Activated CD4-positive, alpha-beta T cell treated with anti-CD3 and anti-CD28 coated beads for 36 hours (primary cell): ENCODE measurements around the gene TMEM184A. TPM values are rescaled to one million over a fixed set of nuclear protein-coding genes. Genes with fewer than 3 reads are reported as not detected.

Source experiments
- ATAC-seq: fragments of 200-7000 bp; cut with Tn5 transposase; one replicate; pipeline ENCODE4 v1.10.0; 2021; ENCODE audit warnings: mild to moderate bottlenecking, moderate library complexity
- CTCF ChIA-PET: fragments of 350-600 bp; sonication (Branson Sonifier 250); formaldehyde crosslinking; loops from one replicate; lab custom pipeline; 2021; ENCODE audit warnings: antibody characterized with exemption; lab: Charles Lee
- POLR2A ChIA-PET: fragments of 350-600 bp; sonication (Branson Sonifier 250); formaldehyde crosslinking; loops from one replicate; lab custom pipeline; 2021; ENCODE audit warnings: antibody characterized with exemption, inconsistent platforms; lab: Charles Lee
- DNase-seq: peaks from one replicate; pipeline ENCODE4 v3.0.0-alpha.2; 2020
- H3K27ac Mint-ChIP-seq: one replicate; pipeline ENCODE4 v1.8.0; 2021; ENCODE audit warnings: mixed read lengths
- H3K27me3 Mint-ChIP-seq: one replicate; pipeline ENCODE4 v1.8.0; 2021; ENCODE audit warnings: mixed read lengths
- H3K36me3 Mint-ChIP-seq: one replicate; pipeline ENCODE4 v1.8.0; 2021; ENCODE audit warnings: low read depth, mixed read lengths
- H3K4me1 Mint-ChIP-seq: one replicate; pipeline ENCODE4 v1.8.0; 2021; ENCODE audit warnings: mixed read lengths
- H3K4me3 Mint-ChIP-seq: one replicate; pipeline ENCODE4 v1.8.0; 2021; ENCODE audit warnings: mild to moderate bottlenecking, moderate library complexity, mixed read lengths
- H3K9me3 Mint-ChIP-seq: one replicate; pipeline ENCODE4 v1.8.0; 2021; ENCODE audit warnings: low read depth, mixed read lengths
- intact Hi-C, 2 experiments: fragments of 100-400 bp; cut with DNase I in 1 of 2; cut with micrococcal nuclease in 1 of 2; formaldehyde crosslinking; loops; one replicate each; pipeline versions ENCODE4 v1.14.2 to v1.15.1; 2022 to 2024; cut with DNase I, micrococcal nuclease
- total RNA-seq, 2 experiments: library from RNA; stranded (reverse); gene quantifications; one replicate each; pipeline ENCODE4 v1.2.3, GENCODE V29; 2021

TMEM184A gene
- total RNA-seq, 2 experiments from 2014 or later, result 0.05 to 0.14 TPM

GRCh38 chr7:1596181-1597043 lies 40.4 kb upstream of the TMEM184A start:
- CTCF ChIA-PET, result no interaction called here
- intact Hi-C loops, result no loop called here

DNA sequence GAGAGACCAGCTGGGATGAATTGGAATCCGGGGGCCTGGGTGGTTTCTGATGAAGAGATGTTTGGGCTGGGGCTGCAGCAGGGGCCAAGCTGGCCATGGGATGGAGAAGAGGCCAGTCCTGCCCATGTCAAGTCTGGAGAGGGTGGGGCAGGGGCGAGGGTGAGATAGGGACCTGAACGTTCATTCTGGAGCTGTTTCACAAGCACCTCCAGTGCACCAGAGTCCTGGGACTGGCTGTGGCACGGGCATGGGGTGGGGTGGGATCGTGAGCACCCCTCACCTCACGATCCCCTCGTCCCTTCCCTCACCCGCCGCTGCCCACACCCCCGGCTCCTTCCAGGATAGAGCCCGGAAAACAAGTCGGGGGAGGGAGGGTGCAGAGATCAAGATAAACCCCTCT lies 39.6 kb upstream of the TMEM184A start:
- Mint-ChIP-seq H3K9me3 (no peaks in the 10 kb centered on the region), H3K4me3 (no peak overlapping the region), H3K36me3 (no peaks in the 10 kb centered on the region), H3K4me1 (peaks cover 22% of the 10 kb centered on the region), H3K27me3 (peaks cover 32% of the 10 kb centered on the region), H3K27ac (no peak overlapping the region)
- DNase-seq (no peak), ATAC-seq (no peak)
- CTCF ChIA-PET, result no interaction called here
- intact Hi-C loops, result no loop called here
- POLR2A ChIA-PET, result no interaction called here

More at GRCh38 chr7:1596181-1597043, 40.4 kb upstream of the TMEM184A start:
- H3K27ac Mint-ChIP-seq, result no peak overlapping the region
- H3K27me3 Mint-ChIP-seq, result peaks cover 25% of the 10 kb centered on the region
- H3K9me3 Mint-ChIP-seq, result no peaks in the 10 kb centered on the region
- ATAC-seq (no peak), DNase-seq (no peak)
- no peak overlapping the region for H3K4me3 Mint-ChIP-seq
- H3K36me3 Mint-ChIP-seq, result no peaks in the 10 kb centered on the region
- H3K4me1 Mint-ChIP-seq, result peaks cover 18% of the 10 kb centered on the region
- POLR2A ChIA-PET, result no interaction called here

GRCh38 chr7:1595027-1595426 lies 39.0 kb upstream of the TMEM184A start:
- Mint-ChIP-seq H3K9me3 (no peaks in the 10 kb centered on the region), H3K36me3 (no peaks in the 10 kb centered on the region), H3K27me3 (peaks cover 35% of the 10 kb centered on the region), H3K27ac (no peak overlapping the region), H3K4me3 (no peak overlapping the region), H3K4me1 (peaks cover 22% of the 10 kb centered on the region)
- no peak for DNase-seq
- ChIA-PET CTCF (no interaction called here), POLR2A (no interaction called here)
- no peak for ATAC-seq
- intact Hi-C loops, result no loop called here

DNA sequence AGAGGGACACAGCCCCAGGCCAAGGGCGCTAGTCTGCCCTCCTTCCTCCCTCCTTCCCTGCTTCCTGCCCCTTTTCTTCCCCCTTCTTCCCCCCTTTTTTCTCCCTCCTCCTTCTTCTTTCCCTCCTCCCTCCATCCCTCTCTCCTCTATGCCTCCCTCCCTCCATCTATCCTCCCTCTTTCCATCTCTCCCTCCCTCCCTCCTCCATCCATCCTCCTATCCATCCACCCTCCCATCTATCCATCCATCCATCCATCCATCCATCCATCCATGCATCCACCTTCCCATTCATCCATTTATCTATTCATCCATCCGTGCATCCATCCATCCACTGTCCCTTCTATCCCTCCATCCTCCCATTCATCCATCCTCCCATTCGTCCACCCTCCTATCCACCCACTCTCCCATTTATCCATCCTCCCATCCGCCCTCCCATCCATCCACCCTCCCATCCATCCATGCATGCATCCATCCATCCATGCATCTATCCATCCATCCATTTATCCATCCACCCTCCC lies 38.0 kb upstream of the TMEM184A start:
- DNase-seq (no peak), ATAC-seq (no peak)
- Mint-ChIP-seq H3K27ac (no peak overlapping the region), H3K4me3 (no peak overlapping the region), H3K36me3 (peaks cover 2% of the 10 kb centered on the region), H3K9me3 (peaks cover 6% of the 10 kb centered on the region), H3K27me3 (peaks cover 37% of the 10 kb centered on the region), H3K4me1 (peaks cover 22% of the 10 kb centered on the region)
- POLR2A ChIA-PET, result no interaction called here
- intact Hi-C loops, result no loop called here
- CTCF ChIA-PET, result no interaction called here

GRCh38 chr7:1593091-1593866 lies 37.3 kb upstream of the TMEM184A start:
- no peak overlapping the region for H3K27ac Mint-ChIP-seq
- H3K27me3 Mint-ChIP-seq, result peaks cover 37% of the 10 kb centered on the region
- H3K36me3 Mint-ChIP-seq, result peaks cover 2% of the 10 kb centered on the region
- H3K9me3 Mint-ChIP-seq, result peaks cover 10% of the 10 kb centered on the region
- H3K4me3 Mint-ChIP-seq, result no peak overlapping the region
- CTCF ChIA-PET, result interaction anchor here (0.7 kb wide), 1 partner anchor 228 kb away, joined by 4 read pairs; no protein-coding TSS in a partner anchor
- POLR2A ChIA-PET, result no interaction called here
- H3K4me1 Mint-ChIP-seq, result peaks cover 22% of the 10 kb centered on the region
- no peak for ATAC-seq
- DNase-seq, result peak; percentile 39
- intact Hi-C loops, result no loop called here

- DNase-seq (peak; percentile 27), ATAC-seq (peak; percentile 45)
- Mint-ChIP-seq H3K27me3 (peaks cover 37% of the 10 kb centered on the region), H3K9me3 (peaks cover 10% of the 10 kb centered on the region), H3K36me3 (peaks cover 2% of the 10 kb centered on the region), H3K27ac (peak overlapping the region; percentile 40), H3K4me1 (peaks cover 22% of the 10 kb centered on the region), H3K4me3 (peak overlapping the region; percentile 27)
- ChIA-PET CTCF (interaction anchor here (0.7 to 1.4 kb wide), 2 partner anchors 13 to 227 kb away, joined by 3 to 4 read pairs; no protein-coding TSS in a partner anchor), POLR2A (no interaction called here)
- intact Hi-C loops, result no loop called here
Measured at GRCh38 chr7:1592299-1592871, 36.4 kb upstream of the TMEM184A start.

DNA sequence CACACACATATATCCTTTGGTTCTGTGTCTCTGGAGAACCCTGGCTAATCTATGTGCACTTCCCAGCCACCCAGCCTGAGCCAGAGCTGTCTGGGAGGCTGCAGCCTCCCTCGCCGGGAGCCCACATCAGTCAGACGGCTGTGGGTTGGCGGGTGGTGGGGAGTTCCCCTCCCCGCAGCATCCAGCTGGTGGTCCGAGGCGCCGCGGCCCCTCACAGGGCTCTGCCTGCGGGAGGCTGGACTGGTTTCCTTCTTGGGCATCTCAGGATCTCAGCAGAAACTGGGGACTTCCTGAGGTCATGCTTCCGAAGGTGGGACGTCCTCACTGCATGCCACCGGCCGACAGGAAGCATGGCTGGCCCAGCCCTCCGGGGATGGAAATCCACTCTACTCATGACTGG lies 35.9 kb upstream of the TMEM184A start:
- Mint-ChIP-seq H3K4me3 (peak overlapping the region; percentile 27), H3K9me3 (peaks cover 10% of the 10 kb centered on the region), H3K36me3 (peaks cover 2% of the 10 kb centered on the region), H3K27me3 (peaks cover 37% of the 10 kb centered on the region), H3K27ac (no peak overlapping the region), H3K4me1 (peaks cover 22% of the 10 kb centered on the region)
- ChIA-PET POLR2A (no interaction called here), CTCF (interaction anchor here (1.4 kb wide), 1 partner anchor 13 kb away, joined by 3 read pairs; no protein-coding TSS in a partner anchor)
- DNase-seq (peak; percentile 28), ATAC-seq (peak; percentile 37)
- intact Hi-C loops, result no loop called here

DNA sequence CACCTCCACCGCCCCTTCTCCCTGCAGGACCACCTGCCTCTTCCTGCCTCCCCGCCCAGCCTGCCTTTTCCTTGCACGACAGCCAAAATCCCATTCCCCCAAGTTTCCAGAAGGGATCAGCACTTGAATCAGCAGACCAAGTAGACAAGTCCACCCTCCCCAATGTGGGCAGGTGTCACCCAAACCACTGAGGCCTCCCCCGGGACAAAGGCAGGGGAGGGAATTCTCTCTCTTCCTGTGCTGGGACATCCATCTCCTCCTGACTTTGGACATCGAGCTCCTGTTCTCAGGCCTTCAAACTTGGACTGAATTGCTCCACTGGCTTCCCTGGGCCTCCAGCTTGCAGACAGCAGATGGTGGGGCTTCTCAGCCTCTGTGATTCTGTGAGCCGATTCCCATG lies 35.4 kb upstream of the TMEM184A start:
- peaks cover 22% of the 10 kb centered on the region for H3K4me1 Mint-ChIP-seq
- peaks cover 10% of the 10 kb centered on the region for H3K9me3 Mint-ChIP-seq
- intact Hi-C loops, result no loop called here
- POLR2A ChIA-PET, result no interaction called here
- CTCF ChIA-PET, result interaction anchor here (1.4 kb wide), 1 partner anchor 12 kb away, joined by 3 read pairs; no protein-coding TSS in a partner anchor
- no peak overlapping the region for H3K27ac Mint-ChIP-seq
- peaks cover 37% of the 10 kb centered on the region for H3K27me3 Mint-ChIP-seq
- H3K36me3 Mint-ChIP-seq, result peaks cover 2% of the 10 kb centered on the region
- ATAC-seq (no peak), DNase-seq (no peak)
- H3K4me3 Mint-ChIP-seq, result no peak overlapping the region

DNA sequence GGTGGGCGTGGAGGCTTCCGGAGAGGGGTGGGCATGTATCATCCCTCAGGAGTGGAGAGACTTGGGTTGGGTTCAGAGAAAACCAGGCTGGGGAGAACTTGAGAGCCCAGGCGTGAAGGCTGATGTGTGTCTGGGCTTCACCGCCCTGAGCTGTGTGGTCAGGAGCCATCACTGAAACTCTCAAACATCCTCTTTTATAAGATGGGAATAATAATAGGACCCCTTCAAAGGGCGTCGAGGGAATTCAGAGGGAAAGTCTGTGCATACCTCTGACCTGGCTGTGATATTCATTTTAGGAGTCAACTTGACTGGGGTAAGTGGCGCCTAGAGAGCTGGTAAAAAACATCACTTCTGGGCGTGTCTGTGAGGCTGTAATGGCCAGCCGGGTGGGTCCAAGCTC lies 34.9 kb upstream of the TMEM184A start:
- Mint-ChIP-seq H3K36me3 (peaks cover 2% of the 10 kb centered on the region), H3K4me3 (no peak overlapping the region), H3K9me3 (peaks cover 10% of the 10 kb centered on the region), H3K27ac (no peak overlapping the region), H3K4me1 (peaks cover 22% of the 10 kb centered on the region), H3K27me3 (peaks cover 37% of the 10 kb centered on the region)
- ATAC-seq (no peak), DNase-seq (no peak)
- ChIA-PET POLR2A (no interaction called here), CTCF (interaction anchor here (1.4 kb wide), 1 partner anchor 12 kb away, joined by 3 read pairs; no protein-coding TSS in a partner anchor)
- intact Hi-C loops, result no loop called here

- Mint-ChIP-seq H3K27me3 (peaks cover 37% of the 10 kb centered on the region), H3K36me3 (peaks cover 2% of the 10 kb centered on the region), H3K4me1 (peaks cover 22% of the 10 kb centered on the region), H3K9me3 (peaks cover 10% of the 10 kb centered on the region), H3K4me3 (no peak overlapping the region), H3K27ac (no peak overlapping the region)
- intact Hi-C loops, result no loop called here
- ChIA-PET CTCF (no interaction called here), POLR2A (interaction anchor here (0.6 kb wide), 1 partner anchor 388 kb away, joined by 3 read pairs; no protein-coding TSS in a partner anchor)
- ATAC-seq, result no peak
- DNase-seq, result no peak
Measured at GRCh38 chr7:1590476-1590875, 34.5 kb upstream of the TMEM184A start.

DNA sequence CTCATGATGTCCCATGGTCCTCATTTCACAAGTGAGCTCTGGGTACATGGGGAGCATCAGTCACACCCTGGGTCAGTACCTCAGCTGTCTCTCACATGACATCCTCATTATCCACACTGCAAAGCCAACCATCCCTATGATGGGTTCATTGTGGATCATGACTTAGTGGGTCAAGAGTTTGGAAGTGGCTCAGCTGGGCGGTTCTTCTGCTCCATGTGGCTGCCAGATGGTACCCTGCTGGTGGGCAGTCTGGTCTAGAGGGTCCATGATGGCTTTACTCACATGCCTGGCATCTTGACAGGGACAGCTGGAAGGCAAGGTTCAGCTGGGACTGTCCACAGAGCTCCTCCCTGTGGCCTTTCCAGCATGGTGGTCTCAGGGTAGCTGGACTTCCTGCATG lies 33.0 kb upstream of the TMEM184A start:
- intact Hi-C loops, result no loop called here
- peaks cover 30% of the 10 kb centered on the region for H3K27me3 Mint-ChIP-seq
- H3K4me1 Mint-ChIP-seq, result peaks cover 22% of the 10 kb centered on the region
- no peak overlapping the region for H3K27ac Mint-ChIP-seq
- H3K36me3 Mint-ChIP-seq, result peaks cover 2% of the 10 kb centered on the region
- DNase-seq (no peak), ATAC-seq (no peak)
- peaks cover 10% of the 10 kb centered on the region for H3K9me3 Mint-ChIP-seq
- ChIA-PET POLR2A (no interaction called here), CTCF (interaction anchor here (0.9 kb wide), 1 partner anchor 10 kb away, joined by 4 read pairs; no protein-coding TSS in a partner anchor)
- H3K4me3 Mint-ChIP-seq, result no peak overlapping the region
